ENCODE results near the gene PTPN18.
"Not testable (repeated sequence)": the region's sequence is repeated elsewhere in the genome, so short reads cannot be mapped to it uniquely, and the experiment has no call there.

PTPN18 gene

GRCh38 chr2:130381145-130381544, 25.3 kb downstream of the PTPN18 start:
- no peak for DNase-seq (ENCODE audit: low read depth in 3 of 3)

- no peak for DNase-seq (ENCODE audit: low read depth in 3 of 3)
Observed at GRCh38 chr2:130381619-130382018, 25.8 kb downstream of the PTPN18 start.

- DNase-seq (ENCODE audit: low read depth in 3 of 3) = no peak
Observed at GRCh38 chr2:130382313-130382917, 26.6 kb downstream of the PTPN18 start.

GRCh38 chr2:130385709-130386108, 29.9 kb downstream of the PTPN18 start:
- DNase-seq (ENCODE audit: low read depth in 3 of 3) = no peak

GRCh38 chr2:130387071-130387400, 31.2 kb downstream of the PTPN18 start:
- no peak for DNase-seq (ENCODE audit: low read depth in 3 of 3)

GRCh38 chr2:130387804-130388203, 31.9 kb downstream of the PTPN18 start:
- no peak for DNase-seq (ENCODE audit: low read depth in 3 of 3)

GRCh38 chr2:130388221-130388907, 32.5 kb downstream of the PTPN18 start:
- no peak for DNase-seq (ENCODE audit: low read depth in 3 of 3)

- no peak for DNase-seq (ENCODE audit: low read depth in 3 of 3)
Observed at GRCh38 chr2:130389358-130389757, 33.5 kb downstream of the PTPN18 start.

- no peak for DNase-seq (ENCODE audit: low read depth in 3 of 3)
Observed at GRCh38 chr2:130389783-130390182, 33.9 kb downstream of the PTPN18 start.

- DNase-seq (ENCODE audit: low read depth in 3 of 3) = no peak
Observed at GRCh38 chr2:130390460-130391057, 34.7 kb downstream of the PTPN18 start.

GRCh38 chr2:130391058-130391871, 35.4 kb downstream of the PTPN18 start:
- peak; percentile 48 to 76 (median 54) for DNase-seq (ENCODE audit: low read depth in 3 of 3)

GRCh38 chr2:130391872-130392670, 36.2 kb downstream of the PTPN18 start:
- DNase-seq (ENCODE audit: low read depth in 3 of 3) = no peak

GRCh38 chr2:130393318-130393910, 37.6 kb downstream of the PTPN18 start:
- no peak for DNase-seq (ENCODE audit: low read depth in 3 of 3)

- not testable (repeated sequence) for DNase-seq (ENCODE audit: low read depth in 3 of 3)
Observed at GRCh38 chr2:130406280-130406679, 50.4 kb downstream of the PTPN18 start.

GRCh38 chr2:130416693-130417092, 60.8 kb downstream of the PTPN18 start:
- DNase-seq (ENCODE audit: low read depth in 3 of 3) = not testable (repeated sequence)

GRCh38 chr2:130418845-130419244, 63.0 kb downstream of the PTPN18 start:
- DNase-seq (ENCODE audit: low read depth in 3 of 3) = not testable (repeated sequence)
